Measurements from ENCODE around the gene HGS.
"Not testable (repeated sequence)": the region's sequence is repeated elsewhere in the genome, so short reads cannot be mapped to it uniquely, and the experiment has no call there.

Gene HGS

GRCh38 chr17:81722184-81723120 is 38.6 kb downstream of the HGS start:
- DNase-seq = no peak

GRCh38 chr17:81723651-81724209 is 39.9 kb downstream of the HGS start:
- no peak for DNase-seq

GRCh38 chr17:81725439-81725838 is 41.6 kb downstream of the HGS start:
- DNase-seq = no peak

GRCh38 chr17:81726004-81726403 is 42.2 kb downstream of the HGS start:
- no peak for DNase-seq

- no peak for DNase-seq
Measured at GRCh38 chr17:81727324-81728031, 43.7 kb downstream of the HGS start.

- no peak for DNase-seq
Measured at GRCh38 chr17:81733507-81734404, 49.9 kb downstream of the HGS start.

GRCh38 chr17:81734405-81735263 is 50.8 kb downstream of the HGS start:
- no peak for DNase-seq

GRCh38 chr17:81735264-81736102 is 51.7 kb downstream of the HGS start:
- DNase-seq = peak; percentile 76

GRCh38 chr17:81737947-81738800 is 54.4 kb downstream of the HGS start:
- DNase-seq = no peak

- DNase-seq = no peak
Measured at GRCh38 chr17:81738801-81739393, 55.1 kb downstream of the HGS start.

GRCh38 chr17:81739593-81739992 is 55.8 kb downstream of the HGS start:
- not testable (repeated sequence) for DNase-seq

GRCh38 chr17:81740395-81740961 is 56.7 kb downstream of the HGS start:
- no peak for DNase-seq

GRCh38 chr17:81741049-81741593 is 57.3 kb downstream of the HGS start:
- no peak for DNase-seq

- no peak for DNase-seq
Measured at GRCh38 chr17:81741594-81742452, 58.0 kb downstream of the HGS start.

Data from SIG-M5 (cell line).